HT-29 (cell line): Measurements from ENCODE around the gene VSX2. TPM values are rescaled to one million over a fixed set of nuclear protein-coding genes. Genes with fewer than 3 reads are reported as not detected.
A peak's percentile ranks its signal among the peaks of the same experiment; 100 is the strongest.

Experiments used
- DNase-seq: peaks from one replicate; pipeline ENCODE4 v3.0.0-alpha.2; 2015; ENCODE audit warnings: low spot score
- total RNA-seq: library from RNA; depleted of rRNA; stranded (reverse); fragments of >200 nt; shearing (Covaris generic); gene quantifications from 2 replicates; pipeline ENCODE4 v1.2.3, GENCODE V29; 2014; rRNA removed

Gene VSX2
- not detected in 2 replicates for total RNA-seq

DNA sequence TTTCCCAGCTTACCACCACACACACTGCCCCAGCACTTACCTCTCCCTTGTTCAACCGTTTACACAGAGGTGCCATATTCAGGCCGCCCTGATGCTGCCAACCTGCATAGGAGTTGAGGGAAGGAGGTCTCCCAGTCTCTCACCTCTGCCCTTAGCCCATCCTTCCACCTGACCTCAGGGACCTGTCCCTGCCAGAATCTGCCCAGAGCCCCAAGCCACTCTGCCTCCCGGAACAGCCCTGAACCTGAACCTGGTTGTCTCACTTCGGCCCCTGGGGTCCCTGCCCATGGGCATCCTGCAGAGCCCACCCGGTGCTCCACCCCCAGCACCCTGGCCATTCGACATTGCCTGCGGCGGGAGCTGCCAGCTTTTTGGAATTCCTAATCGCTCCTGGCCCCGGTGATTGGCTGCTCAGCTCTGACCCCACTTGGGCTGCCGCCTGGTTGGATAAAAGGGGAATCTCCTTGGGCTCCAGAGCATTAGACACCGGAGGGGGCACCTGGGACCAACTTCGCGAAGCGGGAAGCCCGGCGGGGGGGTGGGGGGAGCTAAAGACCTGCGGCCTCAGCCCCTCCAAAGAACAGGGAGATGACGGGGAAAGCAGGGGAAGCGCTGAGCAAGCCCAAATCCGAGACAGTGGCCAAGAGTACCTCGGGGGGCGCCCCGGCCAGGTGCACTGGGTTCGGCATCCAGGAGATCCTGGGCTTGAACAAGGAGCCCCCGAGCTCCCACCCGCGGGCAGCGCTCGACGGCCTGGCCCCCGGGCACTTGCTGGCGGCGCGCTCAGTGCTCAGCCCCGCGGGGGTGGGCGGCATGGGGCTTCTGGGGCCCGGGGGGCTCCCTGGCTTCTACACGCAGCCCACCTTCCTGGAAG is at the start of gene VSX2:
Gene VSX2 (plus strand): TSS at position 476 of the 874 bp plus-strand sequence. CDS start 113 bp downstream, at position 589.
- no peak for DNase-seq

DNA sequence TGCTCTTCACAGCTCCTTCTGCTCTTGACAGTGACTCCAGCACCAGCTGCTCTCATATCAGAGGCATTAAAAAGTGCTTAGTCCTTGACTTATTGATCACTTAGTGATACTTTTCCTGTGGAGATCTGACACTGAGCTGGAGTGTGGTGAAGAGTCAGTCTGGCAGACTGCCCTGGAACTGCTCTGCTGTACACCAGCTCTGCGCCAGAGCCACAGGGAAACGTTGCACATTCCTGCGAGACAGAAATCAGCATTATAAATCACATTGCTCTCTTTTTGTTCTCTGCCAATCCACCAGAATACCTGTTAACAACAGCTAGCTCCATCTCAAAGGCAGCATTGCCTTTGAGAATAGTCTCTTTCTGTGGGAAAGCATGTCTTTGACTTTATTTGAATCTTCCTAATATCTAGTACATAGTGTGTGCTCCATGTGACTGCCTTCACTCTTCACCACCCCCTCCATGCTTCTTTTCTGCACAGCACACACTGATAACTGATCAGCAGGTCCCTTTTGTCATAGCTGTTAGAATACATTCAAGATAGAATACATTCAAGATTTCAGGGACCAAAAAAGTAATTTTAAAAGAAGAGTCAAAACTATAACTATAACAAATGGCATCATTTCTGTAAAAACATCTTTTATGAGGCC is 48.2 kb upstream of the VSX2 start:
- no peak for DNase-seq

DNA sequence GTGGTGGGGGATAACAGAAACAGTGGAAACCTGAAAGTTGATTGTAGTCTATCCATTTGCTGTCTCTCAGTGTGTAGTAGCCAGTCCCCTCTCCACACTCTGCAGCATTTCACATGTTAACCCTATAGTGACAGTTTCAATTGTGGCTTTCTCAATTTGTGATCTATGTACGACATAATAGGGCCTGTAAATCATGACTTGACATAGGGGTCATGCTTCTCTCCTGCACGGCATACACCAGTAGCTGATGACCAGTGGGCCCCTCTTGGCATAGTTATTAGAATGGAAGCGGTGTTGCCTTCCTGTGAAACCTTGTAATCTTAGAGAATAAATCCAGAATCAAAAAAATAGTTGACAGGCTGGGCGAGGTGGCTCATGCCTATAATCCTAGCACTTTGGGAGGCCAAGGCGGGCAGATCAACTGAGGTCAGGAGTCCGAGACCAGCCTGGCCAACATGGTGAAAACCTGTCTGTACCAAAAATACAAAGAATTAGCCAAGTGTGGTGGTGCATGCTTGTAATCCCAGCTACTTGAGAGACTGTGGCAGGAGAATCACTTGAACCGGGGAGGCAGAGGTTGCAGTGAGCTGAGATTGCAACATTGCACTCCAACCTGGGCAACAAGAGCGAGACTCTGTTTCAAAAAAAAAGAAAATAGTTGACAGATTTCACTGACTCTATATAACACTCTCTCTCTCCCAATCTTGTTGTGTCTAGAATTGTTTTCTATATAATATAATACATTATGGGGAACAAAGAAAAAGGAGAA is 44.6 kb upstream of the VSX2 start:
- no peak for DNase-seq

DNA sequence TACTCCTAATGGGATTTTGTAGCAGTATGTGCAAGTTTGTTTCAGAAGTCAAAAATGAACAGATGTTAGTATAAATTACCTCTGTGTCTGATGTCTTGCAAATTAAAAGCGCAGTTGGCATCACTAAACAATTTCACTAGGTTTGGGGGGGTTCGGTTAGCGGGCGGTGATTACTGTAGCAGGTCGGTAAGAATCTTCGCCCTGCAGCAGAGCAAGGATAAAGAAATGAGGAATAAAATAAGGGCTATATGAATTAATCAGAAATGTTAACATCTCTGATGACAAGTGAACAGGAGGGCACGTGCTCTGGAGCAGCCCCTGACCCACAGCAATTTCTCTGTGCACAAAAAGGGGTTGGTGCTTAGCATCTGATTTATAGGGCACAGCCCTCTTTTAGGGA is 43.6 kb upstream of the VSX2 start:
- no peak for DNase-seq

DNA sequence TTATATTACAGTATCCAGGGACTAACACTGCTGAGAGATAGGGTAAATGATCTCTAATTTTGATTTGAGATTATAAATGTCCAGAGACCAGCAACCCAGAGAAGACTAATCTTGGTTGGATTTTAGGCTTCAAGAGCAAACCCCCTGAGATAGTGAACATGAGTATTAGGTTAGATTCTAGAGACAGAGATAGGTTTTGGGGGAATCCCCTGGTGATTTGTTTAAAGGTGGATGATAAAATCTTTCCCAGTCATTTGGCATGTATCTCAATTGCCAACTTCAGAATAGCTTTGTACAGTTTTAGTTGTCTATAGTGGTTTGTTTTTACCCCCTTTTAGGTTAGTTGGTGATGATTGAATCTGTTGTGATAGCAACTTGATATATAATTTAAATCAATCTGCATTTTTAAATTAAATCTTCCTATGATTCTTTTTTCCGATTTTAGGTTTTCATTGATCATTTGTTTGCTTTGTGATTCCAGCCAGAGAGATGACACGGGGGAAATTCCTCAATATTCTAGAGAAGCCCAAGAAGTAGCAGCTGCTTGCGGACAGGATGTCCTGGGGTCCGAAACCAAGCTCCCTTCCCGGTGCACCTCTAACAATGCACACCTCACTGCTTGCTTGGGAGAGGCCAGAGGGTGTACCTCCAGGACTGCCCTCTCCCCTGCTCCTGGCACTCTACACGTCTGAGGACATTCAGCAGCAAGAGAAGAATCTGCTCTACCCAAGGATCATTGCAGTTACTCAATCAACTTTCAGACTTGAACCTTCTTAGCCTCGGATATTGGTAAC is 40.6 kb upstream of the VSX2 start:
- DNase-seq: no peak

DNA sequence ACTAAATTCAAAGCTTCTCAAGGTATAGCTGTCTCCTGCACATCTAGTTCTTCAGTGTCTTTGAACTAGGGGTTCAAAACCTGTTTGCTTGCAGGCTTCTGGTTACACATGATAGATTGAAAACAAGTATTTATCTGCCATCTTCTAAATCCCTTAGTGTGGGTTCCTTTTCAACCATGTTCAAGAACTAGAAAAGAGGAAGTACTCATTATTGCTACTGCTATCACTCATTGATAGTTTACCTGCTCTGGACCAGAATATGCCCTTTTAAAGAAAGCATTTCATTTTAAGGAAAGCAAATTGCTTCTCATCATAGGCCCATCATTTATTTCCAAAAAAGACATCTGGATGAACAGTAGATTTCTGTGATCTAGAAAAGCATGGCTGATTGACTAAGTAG is 37.1 kb upstream of the VSX2 start:
- DNase-seq: no peak

- DNase-seq: no peak
Measured at GRCh38 chr14:74203639-74204038, 35.6 kb upstream of the VSX2 start.

DNA sequence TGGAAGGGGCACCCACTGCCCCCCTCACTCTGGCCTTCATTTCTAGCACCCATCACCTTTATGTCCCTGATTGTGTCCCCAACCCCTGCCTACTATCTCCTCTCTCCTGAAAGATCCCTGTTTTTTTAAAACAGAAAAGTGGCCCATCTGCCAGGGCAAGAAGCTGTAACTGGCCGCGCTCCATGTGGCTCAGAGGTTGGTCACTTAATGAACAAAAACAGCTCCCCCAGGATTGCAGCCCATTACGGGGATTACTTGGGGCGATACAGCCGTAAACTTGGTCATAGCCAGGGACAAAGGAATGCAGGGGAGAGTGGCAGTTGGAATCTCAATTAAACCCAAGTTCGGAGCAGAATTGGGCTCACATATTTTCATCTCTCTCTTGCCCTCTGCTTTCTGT is 34.8 kb upstream of the VSX2 start:
- DNase-seq: no peak

GRCh38 chr14:74205882-74206281 is 33.4 kb upstream of the VSX2 start:
- no peak for DNase-seq

DNA sequence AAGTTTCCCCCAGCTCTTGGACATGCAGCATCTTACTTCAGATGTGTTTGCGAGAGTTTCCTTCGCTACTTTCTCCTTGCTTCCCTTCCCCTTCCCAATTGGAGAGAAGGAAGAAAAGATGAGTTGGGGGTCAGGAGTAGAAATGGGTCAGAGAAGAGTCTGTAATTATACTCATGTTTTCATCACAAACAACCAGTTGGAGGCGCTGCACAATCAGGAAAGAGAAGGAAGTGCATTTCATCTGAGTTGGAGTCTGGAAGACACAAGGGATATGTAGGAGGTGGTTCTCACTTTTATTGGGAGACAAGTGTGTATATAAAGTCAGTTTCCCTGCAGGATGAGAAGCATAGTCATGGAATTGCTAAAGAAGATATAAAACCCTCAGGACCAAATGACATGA is 31.3 kb upstream of the VSX2 start:
- DNase-seq: no peak

- no peak for DNase-seq
Measured at GRCh38 chr14:74208642-74209041, 30.6 kb upstream of the VSX2 start.

GRCh38 chr14:74211945-74212580 is 27.2 kb upstream of the VSX2 start:
- no peak for DNase-seq

DNA sequence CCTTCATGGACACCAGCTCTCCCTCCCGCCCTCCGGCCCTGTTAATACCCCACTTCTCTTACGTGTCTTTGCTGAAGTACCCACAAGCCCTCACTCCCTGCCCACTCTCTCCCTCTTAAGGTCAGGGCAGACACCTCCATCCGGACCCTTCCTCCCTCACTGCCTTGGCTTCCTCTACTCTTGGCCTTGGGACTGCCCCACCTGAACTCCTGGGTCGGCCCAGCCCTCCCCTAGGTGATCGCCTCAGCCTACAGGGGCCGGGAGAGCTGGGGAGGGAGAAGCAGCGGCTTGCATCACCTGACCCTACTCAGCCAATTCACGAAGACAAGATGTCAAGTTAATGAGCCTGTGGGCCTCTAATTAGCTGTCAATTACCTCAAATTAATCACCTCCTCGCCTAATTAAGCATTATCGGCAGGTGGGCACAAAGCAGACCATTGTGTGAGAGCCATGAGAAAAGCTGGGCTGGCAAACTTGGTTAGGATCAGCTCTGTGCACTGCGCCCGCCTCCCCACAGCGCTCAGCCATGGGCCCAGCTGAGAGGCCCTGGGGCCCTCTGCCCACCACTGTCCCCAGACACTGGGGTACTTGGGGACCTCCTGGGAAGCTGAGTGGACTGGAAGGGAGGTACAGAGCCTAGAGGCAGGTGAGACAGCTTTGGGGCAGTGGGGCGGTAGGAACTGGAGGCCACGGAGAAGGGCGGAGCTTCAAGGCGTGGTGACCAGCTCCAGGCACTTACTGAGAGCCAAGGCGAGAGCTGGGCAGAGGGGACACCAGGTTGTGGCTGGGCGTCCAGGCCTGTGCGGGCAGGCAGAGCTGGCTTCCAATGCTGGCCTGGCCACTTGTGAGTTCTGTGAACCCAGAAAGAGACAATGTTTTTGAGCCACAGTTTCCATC is 25.1 kb upstream of the VSX2 start:
- DNase-seq: no peak

GRCh38 chr14:74216671-74217070 is 22.6 kb upstream of the VSX2 start:
- DNase-seq: no peak

DNA sequence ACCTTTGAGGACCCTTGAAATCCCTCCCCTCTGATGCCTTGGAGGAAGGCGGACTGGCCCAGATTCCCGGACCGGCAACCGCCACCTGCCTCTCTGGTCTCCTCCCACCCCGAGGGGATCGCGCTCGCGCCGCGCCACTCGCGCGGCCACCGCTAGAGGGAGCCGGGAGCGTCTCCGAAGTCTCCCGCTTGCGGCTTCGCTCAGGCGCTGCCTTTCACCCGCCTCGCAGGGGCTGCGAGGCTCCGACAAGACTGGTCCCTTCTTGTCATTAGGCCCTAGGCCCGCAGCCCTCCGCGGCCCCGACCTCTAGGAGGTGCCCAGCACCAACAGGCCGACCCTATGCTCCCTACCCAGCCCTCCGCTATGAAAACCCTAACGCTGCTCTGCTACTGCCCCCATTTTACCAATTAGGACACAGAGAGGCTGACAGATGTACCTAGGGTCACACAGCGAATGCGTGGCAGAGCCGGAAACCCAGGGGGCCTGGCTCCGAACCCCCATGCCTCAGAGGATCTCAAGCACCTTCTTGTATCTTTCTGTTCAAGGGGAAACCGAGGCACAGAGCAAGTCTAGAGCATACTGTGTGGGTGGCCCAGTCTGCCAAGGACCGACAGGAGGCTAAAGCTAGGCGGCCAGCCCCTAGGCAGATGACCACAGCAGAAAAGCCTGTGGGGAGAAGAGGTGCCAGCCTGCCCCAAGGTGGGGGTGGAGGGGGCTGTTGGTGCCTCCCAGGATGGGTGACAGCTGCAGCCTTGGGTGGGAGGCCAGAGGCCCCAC is 21.4 kb upstream of the VSX2 start:
- DNase-seq: peak; percentile 55

DNA sequence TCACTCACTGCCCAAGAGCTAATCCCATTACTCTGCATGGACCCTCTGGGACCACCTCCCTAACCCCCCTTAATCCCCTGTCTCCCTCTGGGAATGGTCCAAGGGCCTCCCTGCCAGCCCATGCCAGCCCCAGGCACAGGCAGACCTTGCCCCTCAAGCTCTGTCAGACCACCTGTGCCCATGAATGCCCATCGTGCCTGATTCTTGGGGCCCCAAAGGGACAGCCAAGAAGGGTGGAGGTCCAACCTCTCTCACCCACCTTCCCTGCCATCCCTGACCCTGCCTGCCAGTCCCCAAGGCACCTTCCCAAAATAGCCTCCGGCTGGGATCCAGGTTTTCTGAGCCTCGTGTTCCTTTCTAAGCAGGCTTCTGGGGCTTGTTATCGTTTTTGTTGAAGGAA is 20.8 kb upstream of the VSX2 start:
- no peak for DNase-seq

GRCh38 chr14:74219277-74220205 is 19.7 kb upstream of the VSX2 start:
- no peak for DNase-seq

- DNase-seq: no peak
Measured at GRCh38 chr14:74220991-74221390, 18.3 kb upstream of the VSX2 start.
